NCI-H748 (cell line): Measurements from ENCODE around the gene MGRN1.
"Not testable (repeated sequence)": the region's sequence is repeated elsewhere in the genome, so short reads cannot be mapped to it uniquely, and the experiment has no call there.

ENCODE experiments used
- DNase-seq: peaks from one replicate; lab custom pipeline; 2025; ENCODE audit not compliant: unreplicated experiment; lab: John Stamatoyannopoulos, UW

MGRN1 gene

GRCh38 chr16:4726616-4727015, 102.0 kb downstream of the MGRN1 start:
- DNase-seq: no peak

DNA sequence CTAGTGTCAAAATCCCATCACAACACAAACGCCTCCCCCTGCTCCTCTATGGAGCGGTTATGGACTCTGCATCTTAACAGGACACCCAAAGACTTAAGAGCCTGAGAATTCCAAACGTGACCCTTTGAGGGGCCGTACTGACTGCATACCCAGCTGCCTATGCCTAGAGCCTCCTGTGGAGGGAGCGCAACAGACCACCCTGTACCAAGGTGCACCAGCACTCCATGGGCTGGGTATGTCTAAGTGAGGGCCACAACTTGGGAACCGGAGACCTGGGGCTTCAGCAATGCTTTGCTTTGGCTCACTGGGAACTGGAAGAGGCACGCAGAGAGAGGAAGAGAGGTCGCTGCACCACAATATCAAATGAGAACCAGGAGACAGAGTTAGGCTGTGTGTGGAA, 104.0 kb downstream of the MGRN1 start:
- DNase-seq: no peak

- no peak for DNase-seq
These were observed 105.2 kb downstream of the MGRN1 start for GRCh38 chr16:4729876-4730275.

DNA sequence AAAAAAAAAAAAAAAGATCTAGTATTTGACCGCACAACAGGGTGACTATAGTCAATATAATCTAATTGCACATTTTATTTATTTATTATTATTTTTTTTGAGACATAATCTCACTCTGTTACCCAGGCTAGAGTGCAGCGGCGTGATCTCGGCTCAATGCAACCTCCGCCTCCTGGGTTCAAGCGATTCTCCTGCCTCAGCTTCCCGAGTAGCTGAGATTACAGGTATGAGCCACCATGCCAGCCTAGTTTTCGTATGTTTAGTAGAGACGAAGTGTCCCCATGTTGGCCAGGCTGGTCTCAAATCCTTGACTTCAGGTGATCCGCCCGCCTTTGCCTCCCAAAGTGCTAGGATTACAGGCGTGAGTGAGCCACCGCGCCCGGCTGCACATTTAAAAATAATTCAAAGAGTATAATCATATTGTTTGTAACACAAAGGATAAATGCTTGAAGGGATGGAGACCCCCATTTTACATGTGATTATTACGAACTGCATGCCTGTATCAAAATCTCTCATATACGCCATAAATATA, 108.7 kb downstream of the MGRN1 start:
- DNase-seq: peak; percentile 13

DNA sequence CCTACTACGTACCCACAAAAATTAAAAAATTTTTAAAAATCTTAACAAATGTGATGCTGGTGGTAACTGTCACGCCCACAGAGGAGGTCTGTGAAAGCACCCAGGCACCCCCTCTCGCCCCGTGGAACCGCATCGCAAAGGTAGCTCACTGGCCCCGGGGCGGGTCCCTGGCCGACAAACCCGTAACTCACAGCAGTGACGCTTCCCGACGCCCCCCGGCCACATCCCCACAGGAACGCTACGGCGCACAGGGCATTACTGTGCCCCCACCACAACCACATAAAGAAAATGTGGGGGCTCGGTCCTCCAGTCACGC, 109.1 kb downstream of the MGRN1 start:
- DNase-seq: no peak

DNA sequence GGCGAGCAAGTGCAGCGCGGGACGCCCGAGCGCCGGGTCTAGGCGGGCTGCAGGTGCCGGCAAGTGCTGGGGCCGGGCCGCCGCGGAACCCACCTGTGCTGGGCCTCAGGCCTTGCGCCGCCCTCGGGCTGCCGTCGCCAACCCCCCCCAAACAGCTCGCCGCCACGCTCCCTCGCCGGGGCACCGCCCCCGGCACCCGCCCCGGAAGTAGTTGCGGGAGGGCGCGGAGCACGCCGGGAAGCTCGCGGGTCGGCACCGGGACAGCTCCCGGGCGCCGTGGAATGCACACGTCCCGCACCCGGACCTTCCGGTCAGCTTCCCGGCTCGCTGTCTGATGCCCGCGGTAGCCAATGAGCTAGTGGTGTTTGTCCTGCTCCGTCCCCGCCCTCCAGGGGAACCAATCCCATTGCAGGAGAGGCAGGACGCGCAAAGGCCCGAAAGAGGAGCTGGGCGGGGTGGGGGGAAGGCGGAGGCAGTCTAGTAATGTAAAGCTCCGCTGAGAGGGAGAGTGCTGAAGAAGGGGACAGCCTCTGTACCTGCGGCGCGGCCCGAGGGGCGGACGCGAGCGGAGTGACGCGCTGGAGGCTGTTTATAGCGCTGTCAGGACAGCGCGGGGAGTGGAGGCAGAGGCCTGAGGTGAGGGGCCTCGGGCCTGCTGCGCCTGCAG, 109.6 kb downstream of the MGRN1 start, which contains the start of the genes ANKS3 and DNAAF8:
TSS of gene ANKS3 (minus strand) at position 209 of the 667 bp plus-strand sequence. CDS start 4,122 bp downstream, outside the sequence.
TSS of gene DNAAF8 (plus strand) at position 475 of the 667 bp plus-strand sequence. CDS start 1,978 bp downstream, outside the sequence.
- peak; percentile 91 for DNase-seq

DNA sequence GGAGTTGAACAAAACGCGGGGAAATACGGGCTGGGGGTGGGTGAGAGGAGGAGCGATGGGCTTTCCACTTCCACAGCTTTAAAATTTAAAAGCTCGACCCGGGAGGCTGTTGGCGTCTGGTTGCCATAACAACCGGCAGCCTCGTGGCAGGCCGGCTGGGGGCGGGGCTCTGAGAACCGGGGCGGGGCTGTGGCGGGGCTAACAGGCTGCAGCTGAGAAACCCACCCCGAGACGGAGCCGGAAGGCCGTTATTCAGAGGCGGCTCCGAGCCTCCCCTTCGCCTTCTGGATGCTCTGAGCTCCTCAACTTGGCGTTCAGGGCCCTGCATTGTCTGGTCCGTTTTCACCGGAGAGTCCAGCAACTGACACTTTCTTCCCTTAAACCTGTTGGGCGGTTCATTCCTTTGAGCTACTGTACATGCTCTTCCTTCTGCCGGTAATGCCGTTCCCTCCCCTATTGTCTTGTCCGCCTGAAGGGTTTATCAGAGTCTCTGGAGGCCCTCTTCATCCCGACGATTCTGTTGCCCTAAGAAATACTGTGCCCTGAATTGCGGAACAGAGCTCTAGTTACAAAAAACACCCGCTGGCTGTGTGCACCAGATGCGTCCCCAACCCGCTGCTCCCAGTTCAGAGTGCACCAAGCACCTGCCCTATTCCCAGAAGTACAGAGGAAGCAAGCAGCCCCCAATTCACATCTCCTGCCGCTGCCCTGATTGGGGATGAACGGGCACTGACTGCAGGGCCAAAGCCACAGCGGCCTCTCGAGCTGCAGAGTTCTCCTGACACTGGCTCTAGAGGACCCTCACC, 110.3 kb downstream of the MGRN1 start:
- peak; percentile 81 for DNase-seq

- DNase-seq: no peak
These were observed 111.9 kb downstream of the MGRN1 start for GRCh38 chr16:4736546-4736945.

DNA sequence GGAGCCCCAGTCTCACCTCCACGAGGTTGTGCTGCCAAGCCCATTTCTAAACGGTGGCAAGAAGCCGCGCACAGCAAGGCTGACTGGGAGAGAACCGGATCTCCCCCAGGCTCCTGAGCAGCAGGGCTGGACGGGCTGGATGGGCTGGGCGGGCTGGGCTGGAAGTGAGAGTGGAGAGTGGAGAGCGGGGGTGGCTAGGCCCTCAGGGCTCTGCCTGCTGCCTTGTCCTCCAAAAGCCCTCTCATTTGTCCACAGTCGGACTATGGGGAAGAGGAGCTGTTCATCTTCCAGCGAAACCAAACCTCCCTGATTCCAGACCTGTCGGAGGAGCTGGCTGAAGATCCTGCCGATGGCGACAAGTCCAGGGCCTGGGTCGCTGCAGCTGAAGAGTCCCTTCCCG, 112.9 kb downstream of the MGRN1 start:
- DNase-seq: no peak

GRCh38 chr16:4738370-4738769, 113.7 kb downstream of the MGRN1 start:
- DNase-seq: not testable (repeated sequence)
